Central memory CD8-positive, alpha-beta T cell (primary cell): ENCODE results near the gene MAP1A.
"Not testable (repeated sequence)": the region's sequence is repeated elsewhere in the genome, so short reads cannot be mapped to it uniquely, and the experiment has no call there.

Source experiments
- ATAC-seq: fragments of 150-1000 bp; cut with Tn5 transposase; replicated peaks from 2 replicates; pipeline ENCODE4 v1.10.0; 2022; ENCODE audit warnings: mild to moderate bottlenecking, moderate FRiP score, moderate number of reproducible peaks; ENCODE audit not compliant: poor library complexity, severe bottlenecking; ENCODE audit errors: extremely low read depth
- DNase-seq, 2 donors: peaks; one replicate each; pipeline ENCODE4 v3.0.0; 2021; ENCODE audit warnings: low spot score in 2 of 2
- H3K27ac Mint-ChIP-seq: one replicate; pipeline ENCODE4 v1.8.0; 2022; ENCODE audit warnings: low read depth, mild to moderate bottlenecking, moderate library complexity, mixed read lengths
- H3K27me3 Mint-ChIP-seq: one replicate; pipeline ENCODE4 v1.8.0; 2022; ENCODE audit warnings: mixed read lengths
- H3K36me3 Mint-ChIP-seq: one replicate; pipeline ENCODE4 v1.8.0; 2022; ENCODE audit warnings: mild to moderate bottlenecking, moderate library complexity, mixed read lengths; ENCODE audit not compliant: insufficient read depth
- H3K4me1 Mint-ChIP-seq: one replicate; pipeline ENCODE4 v1.8.0; 2022; ENCODE audit warnings: mixed read lengths
- H3K4me3 Mint-ChIP-seq: one replicate; pipeline ENCODE4 v1.8.0; 2022; ENCODE audit warnings: mild to moderate bottlenecking, moderate library complexity, mixed read lengths
- H3K9me3 Mint-ChIP-seq: one replicate; pipeline ENCODE4 v1.8.0; 2022; ENCODE audit warnings: mixed read lengths

Gene MAP1A

DNA sequence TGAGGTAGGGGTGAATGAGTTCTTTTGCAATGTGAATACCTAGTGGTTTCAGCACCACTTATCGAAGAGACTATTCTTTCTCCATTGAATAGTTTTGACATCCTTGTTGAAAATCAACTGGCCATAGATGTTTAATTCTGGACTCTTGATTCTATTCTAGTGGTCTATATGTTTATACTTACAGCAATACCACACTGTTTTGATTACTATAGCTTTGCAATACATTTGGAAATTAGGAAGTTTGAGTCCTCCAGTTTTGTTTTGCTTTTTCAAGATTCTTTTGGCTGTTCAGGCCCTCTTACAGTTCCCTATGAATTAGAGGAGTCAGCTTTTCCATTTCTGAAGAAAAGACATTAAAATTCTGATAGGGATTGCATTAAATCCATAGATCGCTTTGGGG lies 30.1 kb downstream of the MAP1A start:
- Mint-ChIP-seq H3K4me1 (no peaks in the 10 kb centered on the region), H3K27ac (no peak overlapping the region), H3K36me3 (peaks cover 5% of the 10 kb centered on the region), H3K4me3 (no peak overlapping the region), H3K9me3 (no peaks in the 10 kb centered on the region), H3K27me3 (no peaks in the 10 kb centered on the region)
- DNase-seq (no peak), ATAC-seq (no peak)

DNA sequence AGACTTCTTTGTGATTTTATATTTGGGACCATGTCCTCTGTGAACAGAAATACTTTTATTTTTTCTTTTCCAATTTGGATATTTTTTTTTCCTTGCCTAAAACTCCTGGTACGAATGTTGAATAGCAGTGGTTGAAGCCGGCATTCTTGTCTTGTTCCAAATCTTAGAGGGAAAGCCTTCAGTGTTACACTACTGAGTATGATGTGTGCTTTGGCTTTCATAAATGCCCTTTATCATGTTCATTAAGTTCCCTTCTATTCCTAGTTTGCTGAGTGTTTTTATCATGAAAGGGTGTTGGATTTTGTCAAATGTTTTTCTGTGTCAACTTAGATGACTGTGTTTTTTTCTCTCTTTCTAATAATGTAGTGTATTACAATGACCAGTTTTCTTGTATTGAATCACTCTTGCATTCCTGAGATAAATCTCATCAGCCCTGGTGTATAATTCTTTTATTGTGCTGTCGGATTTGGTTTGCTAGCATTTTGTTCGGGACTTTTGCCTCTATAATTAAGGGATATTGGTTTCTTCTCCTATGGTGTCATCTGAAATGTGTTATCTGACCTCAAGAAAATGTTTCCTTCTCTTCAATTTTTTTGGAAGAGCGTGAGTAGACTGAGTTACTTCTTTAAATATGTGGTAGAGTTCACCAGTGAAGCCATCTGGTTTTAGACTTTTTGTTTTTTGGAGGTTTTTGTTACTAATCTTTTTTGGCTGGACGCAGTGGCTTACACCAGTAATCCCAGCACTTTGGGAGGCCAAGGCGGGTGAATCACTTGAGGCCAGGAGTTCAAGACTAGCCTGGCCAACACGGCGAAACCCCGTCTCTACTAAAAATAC lies 33.3 kb downstream of the MAP1A start:
- no peak for ATAC-seq
- DNase-seq, result no peak
- Mint-ChIP-seq H3K4me3 (no peak overlapping the region), H3K27ac (no peak overlapping the region), H3K36me3 (peaks cover 12% of the 10 kb centered on the region), H3K4me1 (no peaks in the 10 kb centered on the region), H3K9me3 (no peaks in the 10 kb centered on the region), H3K27me3 (no peaks in the 10 kb centered on the region)

DNA sequence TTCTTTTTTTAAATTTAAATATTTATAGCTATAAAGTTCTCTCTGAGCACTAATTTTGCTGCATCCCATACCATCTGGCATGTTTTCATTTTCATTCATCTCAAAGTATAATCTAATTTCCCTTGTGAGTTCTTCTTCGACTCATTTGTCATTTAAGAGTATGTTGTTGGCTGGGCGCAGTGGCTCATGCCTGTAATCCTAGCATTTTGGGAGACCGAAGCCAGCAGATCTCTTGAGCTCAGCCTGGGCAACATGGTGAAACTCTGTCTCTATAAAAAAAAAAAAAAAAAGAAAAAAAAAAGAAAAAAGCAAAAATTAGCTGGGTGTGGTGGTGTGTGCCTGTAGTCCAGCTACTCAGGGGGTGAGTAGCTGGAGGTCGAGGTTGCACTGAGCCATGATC lies 34.8 kb downstream of the MAP1A start:
- ATAC-seq (no peak), DNase-seq (no peak)
- Mint-ChIP-seq H3K4me3 (no peak overlapping the region), H3K27me3 (no peaks in the 10 kb centered on the region), H3K27ac (no peak overlapping the region), H3K9me3 (no peaks in the 10 kb centered on the region), H3K36me3 (peaks cover 16% of the 10 kb centered on the region), H3K4me1 (no peaks in the 10 kb centered on the region)

DNA sequence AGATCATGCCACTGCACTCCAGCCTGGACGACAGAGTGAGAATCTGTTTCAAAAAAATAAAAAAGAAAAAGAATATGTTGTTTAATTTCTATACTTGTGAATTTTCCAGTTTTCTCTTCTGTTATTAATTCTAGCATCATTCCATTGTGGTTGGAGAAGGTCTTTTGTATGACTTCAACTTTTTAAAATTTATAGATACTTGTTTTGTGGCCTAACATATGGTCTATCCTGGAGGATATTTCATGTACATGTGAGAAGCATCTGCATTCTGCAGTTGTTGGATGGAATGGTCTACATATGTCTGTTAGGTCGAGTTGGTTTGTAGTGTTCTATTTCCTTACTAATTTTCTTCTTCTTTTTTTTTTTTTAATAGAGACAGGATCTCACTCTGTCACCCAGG lies 35.6 kb downstream of the MAP1A start:
- Mint-ChIP-seq H3K4me1 (no peaks in the 10 kb centered on the region), H3K4me3 (no peak overlapping the region), H3K27me3 (no peaks in the 10 kb centered on the region), H3K36me3 (peaks cover 16% of the 10 kb centered on the region), H3K27ac (no peak overlapping the region), H3K9me3 (no peaks in the 10 kb centered on the region)
- ATAC-seq (no peak), DNase-seq (no peak)

DNA sequence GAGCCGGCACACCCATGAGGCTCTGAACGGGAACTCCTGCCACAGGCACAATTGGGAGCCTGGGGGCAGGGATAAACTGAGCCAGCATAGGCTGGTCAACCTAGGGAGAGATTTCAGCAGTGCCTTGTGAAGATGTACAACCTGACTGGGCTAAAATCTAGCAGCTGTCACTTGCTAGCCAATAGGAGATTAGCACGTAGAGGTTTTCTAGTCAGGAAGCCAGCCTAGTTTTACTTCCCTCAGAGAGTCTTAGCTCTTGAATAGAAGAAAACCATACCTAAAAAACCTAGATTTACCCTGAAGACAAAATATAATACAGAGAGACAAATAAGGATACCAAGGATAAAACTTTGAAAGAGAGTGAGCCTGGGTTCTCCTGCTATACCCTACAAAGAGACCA lies 45.3 kb downstream of the MAP1A start:
- not testable (repeated sequence) for H3K27ac Mint-ChIP-seq, H3K9me3 Mint-ChIP-seq, H3K36me3 Mint-ChIP-seq, H3K4me3 Mint-ChIP-seq, DNase-seq, H3K27me3 Mint-ChIP-seq, ATAC-seq, H3K4me1 Mint-ChIP-seq

DNA sequence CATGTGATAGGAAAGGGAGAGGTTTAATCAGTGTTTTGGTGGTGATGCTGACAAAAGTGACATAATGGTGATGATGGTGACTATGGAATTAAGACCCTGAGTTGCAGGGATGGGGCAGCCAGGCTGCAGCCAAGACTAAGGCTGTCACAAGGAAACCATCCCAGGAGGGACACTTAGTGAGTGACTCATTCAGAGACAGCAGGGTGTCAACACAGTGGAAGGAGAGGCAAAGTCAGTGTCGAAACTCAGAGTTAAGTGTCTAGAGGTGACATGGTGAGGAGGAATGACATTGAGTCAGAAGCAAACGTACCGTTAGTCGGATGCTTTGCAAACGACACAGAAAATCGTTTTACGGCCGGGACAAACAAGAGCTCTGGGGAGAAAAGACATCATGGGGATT lies 46.4 kb downstream of the MAP1A start:
- not testable (repeated sequence) for DNase-seq, H3K27me3 Mint-ChIP-seq, H3K9me3 Mint-ChIP-seq, H3K4me3 Mint-ChIP-seq, H3K4me1 Mint-ChIP-seq, H3K27ac Mint-ChIP-seq, H3K36me3 Mint-ChIP-seq, ATAC-seq

DNA sequence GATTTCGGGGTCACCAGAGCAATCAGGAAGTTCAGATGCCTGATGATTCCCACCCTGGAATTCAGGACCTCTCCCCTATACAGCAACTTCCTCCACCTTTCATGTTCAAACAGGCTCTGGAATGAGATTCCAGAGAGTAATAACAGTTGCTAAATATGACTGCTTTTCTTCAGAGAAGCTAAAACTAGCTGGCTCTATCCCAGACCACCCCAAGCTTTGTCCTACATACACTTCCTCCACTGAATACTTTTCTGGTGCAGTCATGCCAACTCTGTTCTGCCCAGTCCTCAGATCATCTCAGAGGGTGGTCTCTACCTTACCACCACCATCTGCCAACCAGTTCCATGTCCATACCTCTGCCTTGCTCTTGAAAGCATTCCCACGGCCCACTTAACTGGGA lies 49.2 kb downstream of the MAP1A start:
- DNase-seq, H3K27me3 Mint-ChIP-seq, H3K4me1 Mint-ChIP-seq, H3K4me3 Mint-ChIP-seq, H3K9me3 Mint-ChIP-seq, H3K27ac Mint-ChIP-seq, H3K36me3 Mint-ChIP-seq, ATAC-seq: not testable (repeated sequence)

DNA sequence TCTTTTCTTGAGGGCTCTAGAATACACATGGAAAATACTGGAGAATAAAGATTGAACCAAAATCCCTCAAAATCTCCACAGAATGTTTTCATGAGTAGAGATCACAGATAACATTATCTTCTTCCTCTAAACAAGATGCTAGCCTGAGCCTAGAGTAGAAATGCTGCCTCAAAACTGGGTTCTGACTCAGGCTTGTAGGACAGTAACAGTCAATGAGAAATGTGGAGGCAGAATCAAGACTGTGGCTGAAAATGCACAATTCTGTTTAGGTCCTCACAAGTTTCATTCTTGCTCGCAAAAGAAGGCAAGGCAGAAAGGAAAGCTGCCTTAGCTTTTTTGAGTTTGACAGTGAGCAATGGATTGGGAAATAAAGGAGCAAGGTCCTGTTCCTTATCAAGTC lies 57.2 kb downstream of the MAP1A start:
- not testable (repeated sequence) for H3K27ac Mint-ChIP-seq, DNase-seq, H3K9me3 Mint-ChIP-seq, H3K27me3 Mint-ChIP-seq, H3K4me3 Mint-ChIP-seq, H3K4me1 Mint-ChIP-seq, H3K36me3 Mint-ChIP-seq, ATAC-seq
